NCI-H2196 (cell line): Measurements from ENCODE around the gene PAM.
"Not testable (repeated sequence)": the region's sequence is repeated elsewhere in the genome, so short reads cannot be mapped to it uniquely, and the experiment has no call there.

Experiments used
- DNase-seq: peaks from one replicate; lab custom pipeline; 2025; ENCODE audit not compliant: unreplicated experiment; lab: John Stamatoyannopoulos, UW

The PAM gene

DNA sequence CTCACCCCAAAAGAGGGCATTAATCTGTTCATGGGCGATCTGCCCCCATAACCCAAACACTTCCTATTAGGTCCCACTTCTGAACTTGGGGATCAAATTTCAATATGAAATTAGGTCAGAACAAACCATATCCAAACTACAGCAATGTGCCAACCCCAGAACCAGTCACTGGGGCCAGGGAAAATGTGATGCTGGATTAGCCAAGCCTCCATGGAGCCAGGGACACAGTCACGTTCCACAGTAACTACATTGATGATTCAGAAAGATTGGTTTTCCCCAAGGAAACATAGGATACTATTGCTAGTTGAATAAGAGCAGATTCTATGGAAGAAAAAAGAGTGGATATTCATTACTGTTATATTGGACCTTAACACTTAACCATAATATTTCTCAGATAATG lies 280.6 kb downstream of the PAM start:
- no peak for DNase-seq

DNA sequence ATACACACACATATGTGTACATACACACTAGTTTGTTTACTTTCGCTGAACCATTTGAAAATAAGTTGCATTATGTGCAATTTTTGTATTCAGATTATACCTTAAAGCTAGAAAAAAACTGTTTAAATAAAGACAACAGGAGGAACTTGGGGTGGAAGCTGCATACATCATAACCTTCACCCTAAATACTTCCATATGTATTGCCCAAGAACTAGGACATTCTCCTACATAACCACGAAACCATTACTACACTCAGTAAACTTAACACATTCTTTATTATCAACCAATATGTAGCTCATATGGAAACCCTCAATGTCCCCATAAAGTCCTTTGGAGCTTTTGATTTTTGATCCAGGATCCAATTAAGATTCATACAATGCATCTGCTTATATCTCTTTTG lies 281.5 kb downstream of the PAM start:
- no peak for DNase-seq

DNA sequence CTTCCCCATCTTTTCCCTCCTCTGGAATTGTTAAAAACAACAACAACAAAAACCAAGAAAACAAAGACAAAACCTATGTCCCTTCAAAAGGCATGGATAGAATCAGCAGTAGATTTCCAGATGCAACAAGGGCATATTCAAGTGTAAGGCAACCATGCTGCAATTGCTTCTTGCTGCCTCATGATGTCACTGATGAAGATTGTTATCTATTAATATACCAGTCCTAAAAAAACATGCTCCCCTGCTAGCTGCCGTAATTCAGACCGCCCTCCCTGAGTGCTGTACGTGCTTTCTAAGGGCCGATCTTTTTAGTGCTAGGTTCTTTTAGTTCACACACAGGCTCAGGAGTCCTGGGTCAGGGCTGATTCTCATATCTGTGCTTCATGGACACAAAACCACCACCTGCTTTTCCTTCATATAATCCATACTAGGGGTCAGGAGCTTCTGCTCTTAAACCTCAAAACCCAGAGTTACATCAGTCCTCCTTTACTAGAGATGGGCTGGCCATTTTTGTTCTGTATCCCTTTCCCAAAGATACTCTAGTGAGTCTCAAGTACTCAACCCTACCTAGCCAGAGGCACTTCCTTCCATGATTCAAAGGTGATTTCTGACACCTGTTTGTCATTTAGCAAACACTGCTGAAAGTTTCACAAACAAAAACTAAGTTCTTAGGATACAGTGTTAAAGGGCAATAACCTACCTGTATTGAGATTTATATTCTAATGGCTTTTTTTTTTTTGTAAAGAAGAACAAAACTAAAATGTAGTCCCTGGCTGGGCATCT lies 282.8 kb downstream of the PAM start:
- no peak for DNase-seq

DNA sequence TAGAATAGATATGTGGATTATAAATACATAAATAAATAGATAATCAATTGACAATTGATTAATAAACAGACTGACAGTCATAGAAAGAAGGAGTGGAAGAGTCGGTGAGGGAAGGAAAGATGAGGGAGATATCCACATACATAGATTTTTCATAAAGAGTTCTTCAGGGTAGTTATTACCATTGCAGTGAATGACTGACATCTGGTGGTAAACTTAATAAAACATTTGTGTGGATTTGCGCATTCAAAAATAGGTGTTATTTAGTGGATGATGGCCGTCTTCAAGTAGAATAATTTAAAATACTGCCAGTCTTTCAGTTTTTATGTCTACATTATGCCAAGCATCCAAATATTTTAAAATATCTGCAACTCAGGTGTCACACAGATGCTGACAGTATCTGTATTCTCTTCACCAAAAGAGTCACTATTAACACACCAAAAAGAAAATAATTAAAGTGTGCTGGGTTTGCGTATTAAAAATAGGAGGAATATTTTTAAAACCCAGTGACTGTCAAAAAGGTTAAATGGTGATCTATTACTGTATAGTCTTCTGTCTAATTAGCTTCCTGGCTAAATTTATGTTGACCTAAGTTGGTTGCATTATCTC lies 286.1 kb downstream of the PAM start:
- DNase-seq: peak; percentile 52

DNA sequence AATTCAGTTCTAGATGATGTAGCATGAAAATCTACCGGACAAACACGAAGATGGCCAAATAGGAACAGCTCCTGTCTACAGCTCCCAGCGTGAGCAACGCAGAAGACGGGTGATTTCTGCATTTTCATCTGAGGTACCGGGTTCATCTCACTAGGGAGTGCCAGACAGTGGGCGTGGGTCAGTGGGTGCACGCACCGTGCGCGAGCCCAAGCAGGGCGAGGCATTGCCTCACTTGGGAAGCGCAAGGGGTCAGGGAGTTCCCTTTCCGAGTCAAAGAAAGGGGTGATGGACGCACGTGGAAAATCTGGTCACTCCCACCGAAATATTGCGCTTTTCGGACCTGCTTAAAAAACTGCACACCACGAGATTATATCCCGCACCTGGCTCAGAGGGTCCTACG lies 291.6 kb downstream of the PAM start:
- DNase-seq: not testable (repeated sequence)

DNA sequence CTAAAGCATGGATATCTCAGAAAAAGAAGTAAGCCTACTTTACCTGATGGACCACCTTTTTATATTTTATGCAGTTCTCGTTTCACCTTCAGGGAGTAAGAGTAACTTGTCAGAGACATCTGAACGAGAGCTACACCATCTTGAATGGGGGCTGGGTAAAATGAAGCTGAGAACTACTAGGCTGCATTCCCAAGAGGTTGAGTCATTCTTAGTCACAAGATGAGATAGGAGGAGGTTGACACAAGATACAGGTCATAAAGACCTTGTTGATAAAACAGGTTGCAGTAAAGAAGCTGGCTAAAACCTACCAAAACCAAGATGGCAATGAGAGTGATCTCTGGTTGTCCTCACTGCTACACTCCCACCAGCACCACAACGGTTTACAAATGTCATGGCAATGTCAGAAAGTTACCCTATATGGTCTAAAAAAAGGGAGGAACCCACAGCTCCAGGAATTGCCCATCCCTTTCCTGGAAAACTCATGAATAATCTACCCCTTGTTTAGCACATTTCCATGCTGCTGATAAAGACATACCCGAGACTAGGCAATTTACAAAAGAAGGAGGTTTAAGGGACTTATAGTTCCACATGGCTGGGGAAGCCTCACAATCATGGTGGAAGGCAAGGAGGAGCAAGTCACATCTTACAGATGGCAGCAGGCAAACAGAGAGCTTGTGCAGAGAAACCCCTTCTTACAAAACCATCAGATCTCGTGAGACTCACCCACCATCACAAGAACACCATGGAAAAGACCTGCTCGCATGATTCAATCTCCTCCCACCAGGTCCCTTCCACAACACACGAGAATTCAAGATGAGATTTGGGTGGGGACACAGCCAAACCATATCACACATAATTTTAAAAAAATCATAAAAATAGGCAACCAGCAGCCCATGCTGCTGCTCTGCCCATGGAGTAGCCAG lies 302.4 kb downstream of the PAM start:
- no peak for DNase-seq

DNA sequence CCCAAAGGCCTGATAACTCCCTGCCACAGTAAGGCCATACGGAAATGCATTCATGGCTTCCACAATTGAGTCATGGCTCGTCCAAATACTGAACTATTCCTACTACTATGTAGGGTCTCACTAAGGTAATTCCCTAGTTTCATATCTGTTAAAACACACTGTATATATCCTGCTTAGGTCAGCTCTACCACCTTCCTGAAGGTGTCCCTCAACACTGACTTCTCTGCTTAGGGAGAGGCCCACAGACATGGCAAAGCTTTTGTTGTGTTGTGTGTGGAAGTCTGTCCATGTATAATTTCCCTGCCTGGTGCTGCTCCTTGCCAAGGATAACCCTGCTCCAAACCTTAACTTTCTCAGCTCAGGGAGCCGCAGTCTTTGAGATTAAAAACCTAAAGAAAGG lies 304.4 kb downstream of the PAM start:
- no peak for DNase-seq

DNA sequence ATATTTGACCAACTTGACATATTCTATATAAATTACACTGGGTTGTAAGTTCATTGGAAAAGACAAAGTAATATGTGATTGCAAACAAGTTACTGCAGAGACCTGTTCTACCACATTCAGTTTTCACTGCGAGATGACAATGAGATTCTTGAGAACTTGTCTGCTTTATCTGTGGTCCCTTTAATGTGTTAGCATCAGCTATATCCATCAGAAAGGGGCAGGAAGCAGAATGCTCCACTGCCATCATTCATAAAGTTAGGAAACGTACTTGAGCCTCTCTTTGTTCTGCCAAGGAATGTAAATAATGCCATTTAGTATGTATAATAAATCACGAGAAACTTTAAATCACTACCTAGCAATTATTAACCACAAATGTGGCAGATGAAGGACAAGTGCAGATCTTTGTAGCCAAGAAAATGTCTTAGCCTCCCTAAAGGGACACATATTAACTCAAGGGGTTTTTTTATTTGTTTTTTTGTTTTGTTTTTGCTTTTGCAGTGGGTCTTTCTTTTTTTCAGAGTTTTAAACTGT lies 305.4 kb downstream of the PAM start:
- DNase-seq: no peak

DNA sequence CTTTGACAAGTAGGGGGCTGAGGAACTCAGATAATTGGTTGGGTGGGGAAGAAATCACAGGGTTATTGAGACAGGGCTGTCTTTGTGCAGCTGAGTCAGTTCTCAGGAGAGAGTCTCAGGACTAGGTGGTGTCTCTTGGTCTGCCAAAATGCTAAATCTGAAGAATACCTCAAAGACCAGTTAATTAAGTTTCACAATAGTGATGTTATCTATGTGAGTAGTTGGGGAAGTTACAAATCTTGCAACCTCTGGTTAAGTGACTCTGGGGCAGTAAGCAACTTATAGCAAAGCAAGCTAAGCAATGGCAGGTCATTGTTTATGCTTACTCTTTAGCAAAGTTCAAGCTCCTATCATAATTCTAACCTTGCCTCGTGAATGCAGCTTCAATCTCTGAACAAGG lies 311.2 kb downstream of the PAM start:
- DNase-seq: no peak

DNA sequence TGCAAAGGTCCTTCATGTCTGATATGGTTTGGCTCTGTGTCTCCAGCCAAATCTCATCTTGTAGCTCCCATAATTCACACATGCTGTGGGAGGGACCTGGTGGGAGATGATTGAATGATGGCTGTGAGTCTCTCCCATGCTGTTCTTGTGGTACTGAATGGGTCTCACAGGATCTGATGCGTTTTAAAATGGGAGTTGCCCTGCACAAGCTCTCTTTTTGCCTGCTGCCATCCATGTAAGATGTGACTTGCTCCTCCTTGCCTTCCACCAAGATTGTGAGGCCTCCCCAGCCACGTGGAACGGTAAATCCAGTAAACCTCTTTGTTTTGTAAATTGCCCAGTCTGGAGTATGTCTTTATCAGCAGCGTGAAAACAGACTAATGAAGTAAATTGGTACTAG lies 318.4 kb downstream of the PAM start:
- not testable (repeated sequence) for DNase-seq

DNA sequence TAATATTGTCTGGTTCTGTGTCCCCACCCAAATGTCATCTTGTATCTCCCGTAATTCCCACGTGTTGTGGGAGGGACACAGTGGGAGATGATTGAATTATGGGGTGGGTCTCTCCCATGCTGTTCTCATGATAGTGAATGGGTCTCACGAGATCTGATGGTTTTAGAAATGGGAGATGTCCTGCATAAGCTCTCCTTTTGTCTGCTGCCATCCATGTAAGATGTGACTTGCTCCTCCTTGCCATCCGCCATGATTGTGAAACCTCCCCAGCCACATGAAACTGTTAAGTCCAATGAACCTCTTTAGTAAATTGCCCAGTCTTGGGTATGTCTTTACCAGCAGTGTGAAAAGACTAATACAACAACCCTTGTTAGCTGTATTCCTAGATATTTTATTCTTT lies 320.3 kb downstream of the PAM start:
- DNase-seq: no peak
